OCI-LY7 (cell line): Measurements from ENCODE around the gene RBM44. TPM values are rescaled to one million over a fixed set of nuclear protein-coding genes. Genes with fewer than 3 reads are reported as not detected.

ENCODE experiments used
- BruUV-seq: library from RNA; stranded (reverse); fragments of 400-500 nt; replicated peaks from 2 replicates; lab custom pipeline; 2021; lab: Mats Ljungman, UMichigan
- CTCF ChIA-PET: fragments of 300-600 bp; sonication (Branson Sonifier 250); formaldehyde crosslinking; loops from one replicate; lab custom pipeline; 2022; ENCODE audit warnings: antibody characterized with exemption; ENCODE audit not compliant: unreplicated experiment; lab: Charles Lee
- POLR2A ChIA-PET: fragments of 300-600 bp; sonication (Branson Sonifier 250); formaldehyde crosslinking; loops from one replicate; lab custom pipeline; 2022; ENCODE audit warnings: antibody characterized with exemption; lab: Charles Lee
- DNase-seq: peaks from one replicate; pipeline ENCODE4 v3.0.0-alpha.2; 2015; ENCODE audit warnings: low spot score
- H2AFZ ChIP-seq: fragments of 200-600 bp; sonication (generic), shearing (Covaris generic); 2 replicates; pipeline ENCODE4 v1.6.1; 2014; ENCODE audit warnings: mild to moderate bottlenecking, antibody characterized with exemption, low read length, moderate library complexity
- H3K27ac ChIP-seq: fragments of 200-600 bp; sonication (generic); 2 replicates; pipeline ENCODE4 v1.5.1; 2014; ENCODE audit warnings: mixed run types, low read depth, mild to moderate bottlenecking, moderate library complexity, low read length, inconsistent platforms; ENCODE audit not compliant: poor library complexity, severe bottlenecking
- H3K36me3 ChIP-seq: fragments of 200-600 bp; sonication (generic); 2 replicates; pipeline ENCODE4 v1.6.1; 2014; ENCODE audit warnings: mild to moderate bottlenecking, antibody characterized with exemption, low read length, moderate library complexity, mixed read lengths; ENCODE audit not compliant: insufficient read depth
- H3K4me1 ChIP-seq: fragments of 200-600 bp; sonication (generic); 2 replicates; pipeline ENCODE4 v1.5.1; 2014; ENCODE audit warnings: mild to moderate bottlenecking, low read length; ENCODE audit not compliant: insufficient read depth, poor library complexity, severe bottlenecking
- H3K4me2 ChIP-seq: fragments of 200-600 bp; sonication (generic); 2 replicates; pipeline ENCODE4 v1.6.1; 2014; ENCODE audit warnings: mild to moderate bottlenecking, low read length
- H3K4me3 ChIP-seq: fragments of 200-600 bp; sonication (generic); 2 replicates; pipeline ENCODE4 v1.5.1; 2014; ENCODE audit warnings: mild to moderate bottlenecking, low read depth, low read length; ENCODE audit not compliant: poor library complexity, severe bottlenecking
- H3K79me2 ChIP-seq: fragments of 200-600 bp; sonication (generic); 2 replicates; pipeline ENCODE4 v1.6.1; 2016; ENCODE audit warnings: low read depth, mild to moderate bottlenecking, low read length, moderate library complexity, mixed read lengths; ENCODE audit not compliant: insufficient read depth
- H3K9me2 ChIP-seq: fragments of 200-600 bp; sonication (generic); 2 replicates; pipeline ENCODE4 v1.6.1; 2016; ENCODE audit warnings: mild to moderate bottlenecking, low read length, mixed read lengths; ENCODE audit not compliant: insufficient read depth
- H3K9me3 ChIP-seq: fragments of 200-600 bp; sonication (generic); 2 replicates; pipeline ENCODE4 v1.6.1; 2014; ENCODE audit warnings: mild to moderate bottlenecking, mixed run types, low read length, mixed read lengths
- H4K20me1 ChIP-seq: fragments of 200-600 bp; sonication (generic); 2 replicates; pipeline ENCODE4 v1.6.1; 2014; ENCODE audit warnings: mild to moderate bottlenecking, antibody characterized with exemption, low read length, moderate library complexity, mixed read lengths; ENCODE audit not compliant: insufficient read depth
- EZH2phosphoT487 ChIP-seq: fragments of 200-600 bp; sonication (generic); IDR thresholded peaks from 2 replicates; pipeline ENCODE4 v1.6.1; 2018; ENCODE audit warnings: low read depth, borderline replicate concordance, mild to moderate bottlenecking, mixed run types, antibody characterized with exemption, low read length, moderate library complexity, mixed read lengths
- intact Hi-C: fragments of 100-400 bp; cut with micrococcal nuclease; formaldehyde crosslinking; loops from one replicate; pipeline ENCODE4 v1.10.0; 2022; ENCODE audit not compliant: unreplicated experiment
- total RNA-seq, 2 experiments: library from RNA; depleted of rRNA in 1 of 2; stranded (reverse); fragments of >200 nt in 1 of 2; shearing (Covaris generic) in 1 of 2; gene quantifications; 2 replicates each; pipeline ENCODE4 v1.2.3, GENCODE V29; 2014 to 2022
- TF ChIP-seq, protein P1 (sequence below): fragments of 200-600 bp; sonication (generic); conservative IDR thresholded peaks from 2 replicates; pipeline ENCODE4 v1.5.1; 2014; ENCODE audit warnings: mild to moderate bottlenecking, antibody characterized with exemption, low read length, moderate library complexity, mixed read lengths

RBM44 gene
- total RNA-seq, 2 experiments from 2014 or later: 0.72 to 1.2 TPM

DNA sequence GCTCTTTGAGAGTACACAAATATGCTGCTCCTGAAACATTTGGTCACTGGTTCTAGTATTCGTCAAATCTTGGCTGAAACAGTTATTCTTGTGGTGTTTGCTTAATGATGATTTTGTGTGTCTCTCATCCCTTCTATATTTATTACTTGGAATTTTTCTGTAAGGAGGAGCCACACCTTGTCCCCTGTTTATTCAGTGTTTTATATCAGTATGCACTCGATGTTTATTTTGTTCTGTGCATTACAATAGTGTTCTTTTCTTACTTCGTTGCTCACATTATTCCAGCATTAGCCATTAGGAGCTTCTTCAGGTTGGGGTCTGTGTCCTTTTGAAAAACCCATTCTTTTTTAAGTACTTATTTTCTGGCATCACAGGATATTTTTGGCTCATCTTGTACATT is 55.7 kb downstream of the RBM44 start:
- BruUV-seq: no TSS peak
- no peaks in the 10 kb centered on the region for H3K79me2 ChIP-seq
- no peak overlapping the region for H3K4me3 ChIP-seq
- H3K4me2 ChIP-seq: no peak overlapping the region
- no peak overlapping the region for H3K27ac ChIP-seq
- H2AFZ ChIP-seq: no peak overlapping the region
- H4K20me1 ChIP-seq: no peaks in the 10 kb centered on the region
- DNase-seq: no peak
- no peaks in the 10 kb centered on the region for H3K4me1 ChIP-seq
- CTCF ChIA-PET: no interaction called here
- intact Hi-C loops: loop anchor here (10.0 kb wide), 1 partner anchor 311 kb away; no protein-coding TSS in a partner anchor
- no peaks in the 10 kb centered on the region for H3K9me2 ChIP-seq
- H3K36me3 ChIP-seq: no peaks in the 10 kb centered on the region
- POLR2A ChIA-PET: interaction anchor here (0.5 to 1.1 kb wide), 3 partner anchors 71 to 1499 kb away, joined by 3 to 4 read pairs (median 4); no protein-coding TSS in a partner anchor
- no peak for TF ChIP-seq EZH2phosphoT487
- TF ChIP-seq, protein P1, sequence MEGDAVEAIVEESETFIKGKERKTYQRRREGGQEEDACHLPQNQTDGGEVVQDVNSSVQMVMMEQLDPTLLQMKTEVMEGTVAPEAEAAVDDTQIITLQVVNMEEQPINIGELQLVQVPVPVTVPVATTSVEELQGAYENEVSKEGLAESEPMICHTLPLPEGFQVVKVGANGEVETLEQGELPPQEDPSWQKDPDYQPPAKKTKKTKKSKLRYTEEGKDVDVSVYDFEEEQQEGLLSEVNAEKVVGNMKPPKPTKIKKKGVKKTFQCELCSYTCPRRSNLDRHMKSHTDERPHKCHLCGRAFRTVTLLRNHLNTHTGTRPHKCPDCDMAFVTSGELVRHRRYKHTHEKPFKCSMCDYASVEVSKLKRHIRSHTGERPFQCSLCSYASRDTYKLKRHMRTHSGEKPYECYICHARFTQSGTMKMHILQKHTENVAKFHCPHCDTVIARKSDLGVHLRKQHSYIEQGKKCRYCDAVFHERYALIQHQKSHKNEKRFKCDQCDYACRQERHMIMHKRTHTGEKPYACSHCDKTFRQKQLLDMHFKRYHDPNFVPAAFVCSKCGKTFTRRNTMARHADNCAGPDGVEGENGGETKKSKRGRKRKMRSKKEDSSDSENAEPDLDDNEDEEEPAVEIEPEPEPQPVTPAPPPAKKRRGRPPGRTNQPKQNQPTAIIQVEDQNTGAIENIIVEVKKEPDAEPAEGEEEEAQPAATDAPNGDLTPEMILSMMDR: no peak
- no peaks in the 10 kb centered on the region for H3K9me3 ChIP-seq

- intact Hi-C loops: loop anchor here (1.0 to 10.0 kb wide), 2 partner anchors 307 to 406 kb away; no protein-coding TSS in a partner anchor
- BruUV-seq: no TSS peak
Observed at GRCh38 chr2:237857791-237858190, 59.2 kb downstream of the RBM44 start.

More at GRCh38 chr2:237857791-237858190, 59.2 kb downstream of the RBM44 start:
- Histone ChIP-seq H2AFZ (no peak overlapping the region), H3K36me3 (no peaks in the 10 kb centered on the region), H3K4me2 (no peak overlapping the region), H3K27ac (no peak overlapping the region), H4K20me1 (no peaks in the 10 kb centered on the region), H3K9me2 (no peaks in the 10 kb centered on the region), H3K4me1 (no peaks in the 10 kb centered on the region), H3K79me2 (no peaks in the 10 kb centered on the region), H3K4me3 (no peak overlapping the region), H3K9me3 (no peaks in the 10 kb centered on the region)
- DNase-seq: no peak
- TF ChIP-seq, protein P1: no peak
- no peak for TF ChIP-seq EZH2phosphoT487
- ChIA-PET POLR2A (no interaction called here), CTCF (no interaction called here)
